Breast epithelium (tissue), 3 donors: Measurements from ENCODE around the gene ZNF256.
"Not testable (repeated sequence)": the region's sequence is repeated elsewhere in the genome, so short reads cannot be mapped to it uniquely, and the experiment has no call there.

Experiments
- POLR2A ChIP-seq: fragments of 450-650 bp; IDR thresholded peaks from one replicate; pipeline ENCODE4 v1.6.1; 2016; ENCODE audit warnings: antibody characterized with exemption, mild to moderate bottlenecking, moderate library complexity
- POLR2AphosphoS5 ChIP-seq, 3 donors: sonication (generic); formaldehyde crosslinking; IDR thresholded peaks; one replicate each; pipeline ENCODE4 v1.6.1; 2017; ENCODE audit warnings: antibody characterized with exemption in 3 of 3
- TF ChIP-seq, protein P1 (sequence below), 3 donors: fragments of 450-650 bp; IDR thresholded peaks; one replicate each; pipeline ENCODE4 v1.5.1; 2016 to 2017; ENCODE audit warnings: antibody characterized with exemption in 3 of 3, mild to moderate bottlenecking in 3 of 3, moderate library complexity in 3 of 3

DNA sequence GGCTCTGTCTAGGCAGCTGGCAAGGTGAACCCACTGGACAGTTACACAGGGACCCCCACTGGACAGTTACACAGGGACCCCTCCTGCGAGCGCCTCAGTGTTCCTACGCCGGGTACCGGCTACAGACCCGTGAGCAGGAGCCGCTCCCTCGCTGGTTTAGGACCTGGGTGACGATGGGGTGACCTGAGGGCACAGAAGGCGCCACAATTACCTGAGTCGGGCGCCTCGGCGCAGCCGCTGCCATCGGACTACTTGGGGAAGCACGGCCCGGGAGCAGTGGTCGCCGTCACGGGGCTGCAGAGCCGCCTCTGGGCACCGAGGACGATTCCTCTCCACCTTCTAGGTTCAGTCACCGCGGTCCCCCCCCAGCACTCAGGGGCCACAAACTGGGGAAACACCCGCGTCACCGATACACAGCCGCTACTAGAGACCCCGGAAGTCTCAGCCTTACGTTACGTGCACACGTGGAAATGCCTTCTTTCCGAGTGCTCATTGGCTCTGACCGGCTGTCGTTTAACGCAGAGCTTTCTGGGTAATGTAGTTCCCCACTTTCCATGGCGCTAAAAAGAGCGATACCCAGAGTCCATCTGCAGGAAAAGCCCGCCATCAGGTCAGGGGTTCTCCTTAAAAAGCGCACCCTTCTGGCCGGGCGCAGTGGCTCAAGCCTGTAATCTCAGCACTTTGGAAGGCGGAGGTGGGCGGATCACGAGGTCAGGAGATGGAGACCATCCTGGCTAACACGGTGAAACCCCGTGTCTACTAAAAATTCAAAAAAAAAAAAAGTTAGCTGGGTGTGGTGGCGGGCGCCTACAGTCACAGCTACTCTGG, 31.1 kb downstream of the ZNF256 start, which contains the start of gene ZNF417:
- TF ChIP-seq, protein P1, sequence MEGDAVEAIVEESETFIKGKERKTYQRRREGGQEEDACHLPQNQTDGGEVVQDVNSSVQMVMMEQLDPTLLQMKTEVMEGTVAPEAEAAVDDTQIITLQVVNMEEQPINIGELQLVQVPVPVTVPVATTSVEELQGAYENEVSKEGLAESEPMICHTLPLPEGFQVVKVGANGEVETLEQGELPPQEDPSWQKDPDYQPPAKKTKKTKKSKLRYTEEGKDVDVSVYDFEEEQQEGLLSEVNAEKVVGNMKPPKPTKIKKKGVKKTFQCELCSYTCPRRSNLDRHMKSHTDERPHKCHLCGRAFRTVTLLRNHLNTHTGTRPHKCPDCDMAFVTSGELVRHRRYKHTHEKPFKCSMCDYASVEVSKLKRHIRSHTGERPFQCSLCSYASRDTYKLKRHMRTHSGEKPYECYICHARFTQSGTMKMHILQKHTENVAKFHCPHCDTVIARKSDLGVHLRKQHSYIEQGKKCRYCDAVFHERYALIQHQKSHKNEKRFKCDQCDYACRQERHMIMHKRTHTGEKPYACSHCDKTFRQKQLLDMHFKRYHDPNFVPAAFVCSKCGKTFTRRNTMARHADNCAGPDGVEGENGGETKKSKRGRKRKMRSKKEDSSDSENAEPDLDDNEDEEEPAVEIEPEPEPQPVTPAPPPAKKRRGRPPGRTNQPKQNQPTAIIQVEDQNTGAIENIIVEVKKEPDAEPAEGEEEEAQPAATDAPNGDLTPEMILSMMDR (IDR thresholded peaks at IDR 0.05) = not testable (repeated sequence)
- TF ChIP-seq POLR2AphosphoS5 (IDR thresholded peaks at IDR 0.05) = peak in 1 of 3 donors; percentile 85
- TF ChIP-seq POLR2A = not testable (repeated sequence)
